HK-2 (cell line): ENCODE data around the gene NPR3.

Experiments used
- DNase-seq: peaks from one replicate; pipeline ENCODE4 v3.0.0-alpha.2; 2018; ENCODE audit not compliant: unreplicated experiment

The NPR3 gene

DNA sequence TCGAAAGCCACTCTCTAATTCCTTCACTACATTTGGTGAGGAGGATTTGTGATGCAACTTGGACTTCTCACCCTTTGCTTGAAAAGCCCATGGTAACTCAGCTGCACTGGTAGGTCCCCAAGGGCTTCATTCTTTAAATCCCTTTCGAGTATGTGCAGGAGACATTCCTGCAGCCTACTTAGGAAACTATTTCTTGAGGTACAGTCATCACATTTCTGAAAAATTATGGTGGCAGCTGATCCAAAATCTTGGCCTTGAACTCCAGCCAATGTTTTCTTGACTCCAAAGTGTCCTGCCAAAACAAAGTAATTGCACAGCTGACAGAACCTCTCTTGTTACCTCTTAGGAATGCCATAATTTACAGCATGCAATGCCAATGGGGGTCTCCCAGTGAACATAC, 99.7 kb downstream of the NPR3 start:
- DNase-seq: no peak

DNA sequence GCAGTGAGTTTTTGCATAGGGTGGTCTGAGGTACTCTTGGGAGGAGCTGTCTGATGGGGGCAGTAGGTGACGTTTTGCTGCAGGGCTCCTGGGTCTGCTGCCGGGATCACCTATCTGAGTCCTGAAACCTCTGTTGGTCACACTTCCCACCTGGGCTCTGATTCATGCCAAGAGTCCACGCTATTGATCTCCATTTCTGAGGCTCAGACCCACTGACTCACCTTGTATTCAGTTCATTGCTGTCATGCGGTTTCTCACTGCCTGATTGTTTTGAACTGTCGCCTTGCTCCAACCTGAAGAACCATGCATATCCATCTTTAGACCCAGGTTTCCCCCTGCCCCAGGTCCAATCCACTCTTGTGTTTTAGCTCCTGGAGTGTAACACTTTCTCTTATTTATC, 101.3 kb downstream of the NPR3 start:
- no peak for DNase-seq

DNA sequence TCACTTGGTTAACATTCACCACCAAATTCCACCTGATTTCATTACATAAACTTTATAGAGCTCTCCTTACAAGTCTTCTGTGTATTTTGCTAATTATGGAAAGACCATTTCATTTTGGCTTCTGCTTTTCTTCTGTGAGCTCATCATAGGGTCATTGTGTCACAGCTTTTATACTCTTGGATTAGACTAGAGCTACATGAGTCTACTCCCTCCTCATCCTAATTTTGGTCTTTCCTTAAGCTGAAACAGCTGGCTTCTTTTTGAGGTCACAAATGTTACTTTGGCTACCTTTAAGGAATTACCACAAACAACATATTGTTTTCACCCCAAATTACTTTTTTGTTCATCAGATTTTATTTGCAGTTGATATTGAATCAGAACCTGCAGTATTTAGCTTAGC, 103.0 kb downstream of the NPR3 start:
- no peak for DNase-seq

DNA sequence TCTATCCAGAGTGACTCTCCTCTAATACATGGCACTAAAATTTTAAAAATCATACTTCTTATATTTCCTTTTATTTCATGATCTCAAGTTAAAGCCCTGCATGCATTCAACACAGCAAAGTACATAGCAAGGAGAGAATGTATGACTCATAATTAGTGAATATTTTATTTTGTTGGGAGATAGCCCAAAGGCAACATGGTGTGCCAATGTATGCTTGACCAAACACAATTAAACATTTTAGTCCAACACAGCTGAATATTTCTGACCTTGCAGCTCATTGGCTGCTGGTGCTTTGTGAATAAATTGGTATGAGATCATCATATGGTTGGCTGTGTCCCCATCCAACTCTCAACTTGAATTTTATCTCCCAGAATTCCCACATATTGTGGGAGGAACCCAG, 103.5 kb downstream of the NPR3 start:
- no peak for DNase-seq

DNA sequence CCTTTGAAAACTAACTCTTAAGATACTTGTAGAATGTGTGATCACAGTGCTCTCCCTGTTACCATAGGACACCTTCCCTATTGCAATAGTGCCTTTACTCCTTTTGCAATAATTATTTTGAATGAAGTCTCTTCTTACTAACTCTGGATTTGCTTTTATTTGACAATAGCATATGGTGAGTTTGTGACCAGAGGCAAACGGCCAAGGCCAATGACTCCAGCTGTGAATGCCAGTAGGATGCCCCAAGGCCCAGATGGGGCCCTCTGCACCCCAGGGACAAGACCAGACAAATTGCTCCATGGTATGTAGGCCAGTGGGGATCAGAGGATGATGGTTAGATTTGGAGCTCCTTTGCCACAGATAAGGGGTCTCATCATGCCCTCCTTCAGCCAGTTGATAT, 116.9 kb downstream of the NPR3 start:
- DNase-seq: no peak

DNA sequence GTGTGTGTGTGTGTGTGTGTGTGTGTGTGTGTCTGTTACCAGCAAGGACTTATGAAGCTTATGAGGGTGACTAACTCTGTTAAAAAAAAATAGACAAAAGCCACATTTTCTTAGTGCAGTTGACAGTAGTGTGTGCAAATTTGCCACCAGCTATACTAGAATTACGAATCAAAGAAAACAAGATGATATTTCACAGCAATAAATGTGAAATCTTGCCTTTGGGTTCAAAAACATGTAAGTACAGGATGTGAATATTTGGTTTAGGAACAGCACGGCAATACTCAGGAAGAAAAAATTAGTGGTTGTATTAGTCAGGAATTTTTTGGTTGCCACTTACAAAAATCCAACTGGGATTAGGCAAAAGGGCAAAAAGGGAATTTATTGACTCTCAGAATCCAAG, 117.4 kb downstream of the NPR3 start:
- no peak for DNase-seq

DNA sequence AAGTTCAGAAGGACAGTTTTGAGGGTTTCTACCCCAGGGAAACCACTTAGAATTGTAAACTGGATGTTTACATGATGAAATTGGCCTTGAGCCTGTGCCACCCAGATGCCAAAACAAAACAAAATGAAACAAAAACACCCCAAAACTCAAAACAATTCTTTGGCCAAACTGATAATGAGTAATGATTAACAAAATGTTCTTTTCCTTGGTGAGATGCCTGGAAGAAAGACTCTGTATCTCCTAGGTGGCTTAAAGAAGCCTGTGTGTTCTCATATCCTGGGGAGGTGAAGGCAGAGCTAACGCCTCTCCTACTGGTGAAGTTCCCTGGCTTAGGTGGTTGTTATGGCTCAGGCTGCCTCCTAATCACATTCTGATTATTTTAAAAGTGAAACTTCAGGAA, 120.5 kb downstream of the NPR3 start:
- no peak for DNase-seq

DNA sequence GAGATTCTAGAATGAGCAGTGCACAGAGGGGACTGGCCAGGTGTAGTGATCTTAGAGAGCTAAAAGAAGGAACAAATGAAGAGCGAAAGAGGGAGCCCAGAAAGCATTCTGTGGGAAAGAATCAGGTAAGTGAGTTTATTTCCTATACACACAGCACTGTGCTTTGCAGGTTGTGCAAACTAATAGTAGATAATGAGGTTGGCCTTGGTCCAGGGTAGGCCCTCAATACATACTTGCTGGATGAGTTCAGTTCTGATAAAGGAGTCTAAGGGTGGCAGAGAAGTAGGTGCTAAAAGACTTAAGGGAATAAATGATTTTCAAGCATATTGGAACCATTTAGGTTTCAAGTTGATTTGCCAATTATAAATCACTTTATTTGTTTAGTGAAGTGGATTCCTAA, 122.0 kb downstream of the NPR3 start:
- no peak for DNase-seq

DNA sequence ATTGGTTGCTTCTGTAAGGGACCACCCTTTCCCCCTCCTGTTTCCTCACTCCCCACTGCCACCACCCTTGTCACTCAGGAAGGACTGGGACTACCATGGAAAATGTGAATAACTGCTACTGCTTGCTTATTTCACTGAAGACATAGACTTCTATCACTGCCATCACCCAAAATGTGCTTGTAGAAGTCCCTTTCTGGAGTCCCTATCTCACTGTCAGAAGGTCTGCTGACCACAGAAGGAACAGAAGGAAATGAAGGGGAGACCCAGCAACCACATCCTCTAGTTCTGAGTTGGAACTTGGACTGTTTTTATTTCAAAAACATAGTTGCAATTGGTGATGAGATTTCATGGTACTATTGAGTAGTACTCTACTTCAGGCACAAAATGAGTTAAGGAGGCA, 122.5 kb downstream of the NPR3 start:
- no peak for DNase-seq

DNA sequence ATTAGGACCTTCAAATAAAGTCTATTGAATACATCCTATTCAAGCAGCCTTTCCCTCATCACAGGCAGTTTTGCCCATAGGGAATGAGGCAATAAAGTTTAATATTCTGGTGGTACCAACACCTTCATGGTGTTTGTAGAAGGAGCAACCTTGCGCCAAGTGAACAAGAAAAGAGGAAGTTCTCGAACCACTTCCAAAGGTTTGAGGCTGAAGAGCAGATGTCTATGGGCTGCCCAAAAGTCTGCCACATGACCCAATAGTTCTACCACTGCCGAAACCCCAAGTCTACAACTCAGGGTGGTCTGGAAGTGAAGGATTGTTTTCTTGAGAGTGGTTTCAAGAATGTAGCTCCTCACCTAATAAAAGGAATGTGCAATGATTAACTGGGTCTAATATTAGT, 123.1 kb downstream of the NPR3 start:
- DNase-seq: no peak

DNA sequence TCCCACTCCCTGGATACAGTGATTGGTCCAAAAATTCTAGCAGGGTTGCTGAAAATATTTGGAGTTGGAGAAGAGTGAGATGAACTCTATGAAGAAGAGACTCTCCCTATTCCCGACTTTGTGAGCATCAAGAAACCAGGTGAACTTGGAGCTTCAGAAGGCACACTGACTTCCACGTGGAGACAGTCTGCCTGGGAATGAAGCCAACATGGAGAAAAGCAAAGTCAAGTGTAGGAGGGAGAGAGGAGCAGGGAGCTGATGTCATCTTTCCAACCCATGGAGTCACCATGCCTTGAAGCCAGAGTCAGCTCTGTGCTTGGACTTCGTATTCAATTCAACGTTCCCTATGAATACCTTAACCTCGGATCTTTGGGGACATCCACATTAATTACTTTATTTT, 125.1 kb downstream of the NPR3 start:
- no peak for DNase-seq

DNA sequence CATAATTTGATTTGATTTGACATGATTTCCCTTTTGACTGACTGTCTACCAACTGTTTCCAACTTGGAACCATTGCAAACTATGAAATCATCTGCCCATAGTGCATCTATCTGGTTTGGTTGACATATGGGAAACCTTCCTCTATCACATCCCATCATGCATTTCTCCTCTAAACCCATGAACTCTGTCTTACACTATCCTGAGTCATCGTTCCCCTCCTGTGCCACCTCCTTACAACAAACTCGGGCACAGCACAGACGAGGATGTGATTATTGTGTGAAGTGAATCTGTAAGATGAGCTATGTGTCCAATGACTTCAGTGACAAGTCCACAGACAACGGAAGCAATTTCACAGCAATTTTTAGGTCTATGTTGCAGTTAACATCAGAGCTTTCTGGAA, 126.1 kb downstream of the NPR3 start:
- no peak for DNase-seq

DNA sequence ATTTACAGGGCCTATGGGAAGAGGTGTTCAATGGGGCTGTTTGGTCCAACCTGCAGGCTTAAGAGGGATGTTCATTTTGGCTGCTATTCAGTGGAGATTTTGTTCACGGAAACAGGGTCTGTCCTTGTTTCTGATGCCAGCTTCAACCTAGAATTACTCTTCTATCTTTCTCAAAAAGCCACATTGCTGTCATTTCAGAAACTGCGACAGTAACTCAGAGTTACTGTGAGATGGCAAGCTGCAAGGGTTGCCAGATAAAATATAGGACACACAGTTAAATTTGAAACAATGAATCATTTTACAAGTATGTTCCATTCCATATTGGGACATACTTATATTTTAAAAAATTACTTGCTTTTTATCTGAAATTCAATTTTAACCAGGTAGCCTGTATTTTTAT, 128.0 kb downstream of the NPR3 start:
- no peak for DNase-seq

DNA sequence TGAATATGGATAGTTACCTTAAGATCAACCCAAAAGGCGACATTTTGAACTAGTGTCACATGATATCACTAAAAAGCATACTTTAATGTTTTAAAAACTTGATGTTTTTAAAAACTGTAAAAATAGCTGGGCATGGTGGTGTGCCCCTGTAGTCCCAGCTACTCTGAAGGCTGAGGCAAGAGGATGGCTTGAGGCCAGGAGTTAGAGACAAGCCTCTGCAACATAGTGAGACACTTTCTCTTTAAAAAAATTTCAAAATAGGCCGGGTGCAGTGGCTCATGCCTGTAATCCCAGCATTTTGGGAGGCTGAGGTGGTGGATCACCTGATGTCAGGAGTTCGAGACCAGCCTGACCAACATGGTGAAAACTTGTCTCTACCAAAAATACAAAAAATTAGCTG, 129.5 kb downstream of the NPR3 start:
- no peak for DNase-seq
